ENCODE measurements around the gene N4BP2L2. TPM values are rescaled to one million over a fixed set of nuclear protein-coding genes. Genes with fewer than 3 reads are reported as not detected.

Gene N4BP2L2
- total RNA-seq, 1 experiment from 2014 or later: 92.7 TPM

DNA sequence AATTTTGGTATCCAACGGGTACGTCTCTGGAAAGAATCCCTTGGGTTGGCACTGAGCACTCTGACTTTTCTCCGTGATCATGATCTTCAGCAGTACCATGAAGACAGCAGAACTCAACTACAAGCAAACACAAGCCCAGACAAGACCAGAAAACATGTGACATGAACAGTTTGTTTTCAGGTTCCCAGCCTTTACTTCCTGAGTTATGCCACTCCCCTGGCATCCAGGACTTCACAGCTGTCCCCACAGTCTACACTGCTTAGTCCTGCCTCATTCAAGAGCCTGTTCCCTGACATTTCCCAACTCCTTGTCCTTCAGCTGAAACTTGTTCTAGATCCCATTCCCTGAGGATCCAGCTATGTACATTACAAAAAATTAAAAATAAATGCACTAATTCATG is 105.7 kb downstream of the N4BP2L2 start:
- Histone ChIP-seq H3K4me3 (replicated peaks in 1 of 2; ENCODE audit: low read depth in 1 of 2, low read length in 2 of 2) (no peak overlapping the region), H4K20me1 (ENCODE audit: insufficient read depth) (no peaks in the 10 kb centered on the region), H3K27me3 (ENCODE audit: insufficient read depth, low read length) (no peaks in the 10 kb centered on the region), H3K27ac (ENCODE audit: low read depth, low read length) (no peak overlapping the region), H3K9ac (ENCODE audit: low read length) (no peak overlapping the region), H3K9me2 (ENCODE audit: insufficient read depth) (no peaks in the 10 kb centered on the region), H3K79me2 (ENCODE audit: insufficient read depth, low read length) (no peaks in the 10 kb centered on the region), H2AFZ (ENCODE audit: low read depth, low read length, poor library complexity, severe bottlenecking) (no peak overlapping the region), H3K4me2 (ENCODE audit: low read length) (no peak overlapping the region), H3K9me3 (ENCODE audit: control insufficient read depth in 1 of 2, insufficient read depth in 1 of 2, low read depth in 1 of 2, low read length in 2 of 2) (no peaks in the 10 kb centered on the region), H3K4me1 (ENCODE audit: control insufficient read depth in 1 of 2, insufficient read depth in 2 of 2, low read length in 2 of 2) (no peaks in the 10 kb centered on the region), H3K36me3 (ENCODE audit: control insufficient read depth in 1 of 2, insufficient read depth in 2 of 2, low read length in 2 of 2) (peaks cover 0 to 4% of the 10 kb centered on the region in 2 experiments; a peak in 1 of 4 replicates)
- ChIA-PET POLR2A (no interaction called here), RAD21 (ENCODE audit: low non-redundant PET in 1 of 2, low total read pairs in 2 of 2, uncharacterized antibody in 2 of 2, unreplicated experiment in 2 of 2) (no interaction called here), CTCF (no interaction called here)
- intact Hi-C loops (cut with micrococcal nuclease): no loop called here
- ATAC-seq (no peak), DNase-seq (ENCODE audit: low read depth, low spot score) (no peak)
- TF ChIP-seq EZH2 (IDR thresholded peaks at IDR 0.05) (no peak), FOSL1 (IDR thresholded peaks at IDR 0.05; ENCODE audit: low read depth) (no peak), RAD21 (IDR thresholded peaks at IDR 0.05; ENCODE audit: low read depth) (no peak), SIN3A (IDR thresholded peaks at IDR 0.05; ENCODE audit: low read depth) (no peak), TCF7L2 (IDR thresholded peaks at IDR 0.05; ENCODE audit: borderline replicate concordance, extremely low read depth, insufficient read depth, insufficient read length) (no peak), CEBPB (IDR thresholded peaks at IDR 0.05; ENCODE audit: low read depth) (no peak), EGR1 (IDR thresholded peaks at IDR 0.05; ENCODE audit: low read depth) (no peak), YY1 (IDR thresholded peaks at IDR 0.05; ENCODE audit: extremely low read depth, insufficient replicate concordance, low read depth, low read length) (no peak), SP1 (IDR thresholded peaks at IDR 0.05; ENCODE audit: low read depth) (no peak), POLR2AphosphoS5 (IDR thresholded peaks at IDR 0.05; ENCODE audit: low read depth, low read length) (no peak), JUND (IDR thresholded peaks at IDR 0.05) (no peak)
- no TSS peak for BruUV-seq (replicated peaks)

DNA sequence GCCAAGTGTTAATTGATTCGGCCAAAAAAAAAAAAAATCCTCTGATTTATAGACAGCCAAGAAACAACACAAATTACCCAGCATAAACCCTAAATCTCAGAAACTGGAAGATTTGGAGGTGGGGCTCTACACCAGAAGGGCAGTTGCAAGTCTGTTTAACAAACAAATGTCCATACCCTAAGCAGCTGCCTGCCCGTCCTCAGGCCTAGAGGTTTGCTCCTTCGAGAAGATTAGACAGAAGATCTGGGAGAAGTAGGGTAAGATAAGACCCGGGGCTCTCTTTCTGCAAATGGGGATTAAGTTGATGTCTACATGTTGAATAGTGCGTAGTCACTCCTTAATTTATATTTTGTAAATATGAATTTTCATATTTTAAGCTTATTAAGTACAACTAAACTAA is 107.2 kb downstream of the N4BP2L2 start:
- ATAC-seq: no peak
- ChIA-PET RAD21 (ENCODE audit: low non-redundant PET in 1 of 2, low total read pairs in 2 of 2, uncharacterized antibody in 2 of 2, unreplicated experiment in 2 of 2) (no interaction called here), POLR2A (no interaction called here), CTCF (no interaction called here)
- H3K27ac ChIP-seq (ENCODE audit: low read depth, low read length): no peak overlapping the region
- no peak for DNase-seq (ENCODE audit: low read depth, low spot score)
- H3K4me2 ChIP-seq (ENCODE audit: low read length): no peak overlapping the region
- peaks cover 0 to 4% of the 10 kb centered on the region in 2 experiments; a peak in 1 of 4 replicates for H3K36me3 ChIP-seq (ENCODE audit: control insufficient read depth in 1 of 2, insufficient read depth in 2 of 2, low read length in 2 of 2)
- H3K9me2 ChIP-seq (ENCODE audit: insufficient read depth): no peaks in the 10 kb centered on the region
- H3K9me3 ChIP-seq (ENCODE audit: control insufficient read depth in 1 of 2, insufficient read depth in 1 of 2, low read depth in 1 of 2, low read length in 2 of 2): no peaks in the 10 kb centered on the region
- intact Hi-C loops (cut with micrococcal nuclease): no loop called here
- H4K20me1 ChIP-seq (ENCODE audit: insufficient read depth): no peaks in the 10 kb centered on the region
- BruUV-seq (replicated peaks): no TSS peak
- no peaks in the 10 kb centered on the region for H3K79me2 ChIP-seq (ENCODE audit: insufficient read depth, low read length)
- no peak overlapping the region for H3K4me3 ChIP-seq (replicated peaks in 1 of 2; ENCODE audit: low read depth in 1 of 2, low read length in 2 of 2)
- TF ChIP-seq POLR2A (IDR thresholded peaks at IDR 0.05; ENCODE audit: borderline replicate concordance, extremely low read depth, insufficient read depth, insufficient read length) (no peak), SIN3A (IDR thresholded peaks at IDR 0.05; ENCODE audit: low read depth) (no peak), SRF (IDR thresholded peaks at IDR 0.05; ENCODE audit: low read depth) (no peak), ZNF274 (IDR thresholded peaks at IDR 0.05; ENCODE audit: low read depth, low read length) (no peak), FOSL1 (IDR thresholded peaks at IDR 0.05; ENCODE audit: low read depth) (no peak), ZFX (IDR thresholded peaks at IDR 0.05) (no peak)
- H3K9ac ChIP-seq (ENCODE audit: low read length): no peak overlapping the region
- H2AFZ ChIP-seq (ENCODE audit: low read depth, low read length, poor library complexity, severe bottlenecking): no peak overlapping the region
- no peaks in the 10 kb centered on the region for H3K4me1 ChIP-seq (ENCODE audit: control insufficient read depth in 1 of 2, insufficient read depth in 2 of 2, low read length in 2 of 2)
- H3K27me3 ChIP-seq (ENCODE audit: insufficient read depth, low read length): no peaks in the 10 kb centered on the region

Measured in HCT116 (cell line).